ENCODE measurements around the gene LLCFC1.

DNA sequence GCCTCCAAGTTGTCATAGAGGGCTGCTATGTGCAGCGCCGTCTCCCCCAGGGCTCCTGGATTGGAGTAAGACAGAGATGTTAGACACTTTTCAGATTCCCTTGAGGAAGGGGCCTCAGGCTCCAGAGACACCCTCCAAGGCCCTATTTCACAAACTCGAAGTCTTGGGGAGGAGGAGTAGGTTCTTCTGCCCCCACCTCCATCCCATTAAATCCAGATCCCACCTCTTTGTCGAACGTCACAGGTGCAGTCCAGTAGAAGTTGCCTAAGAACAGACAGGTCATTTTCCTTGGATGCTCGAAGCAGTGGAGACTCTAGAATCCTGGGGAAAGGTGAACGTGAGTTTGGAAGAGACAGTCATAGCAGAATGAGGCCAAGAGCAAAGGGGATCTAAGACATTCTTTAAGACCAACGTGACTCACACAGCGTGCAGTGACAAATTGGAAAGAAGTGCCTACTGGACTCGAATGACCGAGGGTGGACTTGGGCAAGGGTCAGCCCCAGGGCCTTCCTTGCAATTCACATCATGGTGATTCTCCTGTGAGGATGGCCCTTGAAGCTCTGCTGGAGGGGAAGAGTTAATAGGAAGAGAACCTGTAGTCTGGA, 9.1 kb upstream of the LLCFC1 start:
- TF ChIP-seq, protein P1, sequence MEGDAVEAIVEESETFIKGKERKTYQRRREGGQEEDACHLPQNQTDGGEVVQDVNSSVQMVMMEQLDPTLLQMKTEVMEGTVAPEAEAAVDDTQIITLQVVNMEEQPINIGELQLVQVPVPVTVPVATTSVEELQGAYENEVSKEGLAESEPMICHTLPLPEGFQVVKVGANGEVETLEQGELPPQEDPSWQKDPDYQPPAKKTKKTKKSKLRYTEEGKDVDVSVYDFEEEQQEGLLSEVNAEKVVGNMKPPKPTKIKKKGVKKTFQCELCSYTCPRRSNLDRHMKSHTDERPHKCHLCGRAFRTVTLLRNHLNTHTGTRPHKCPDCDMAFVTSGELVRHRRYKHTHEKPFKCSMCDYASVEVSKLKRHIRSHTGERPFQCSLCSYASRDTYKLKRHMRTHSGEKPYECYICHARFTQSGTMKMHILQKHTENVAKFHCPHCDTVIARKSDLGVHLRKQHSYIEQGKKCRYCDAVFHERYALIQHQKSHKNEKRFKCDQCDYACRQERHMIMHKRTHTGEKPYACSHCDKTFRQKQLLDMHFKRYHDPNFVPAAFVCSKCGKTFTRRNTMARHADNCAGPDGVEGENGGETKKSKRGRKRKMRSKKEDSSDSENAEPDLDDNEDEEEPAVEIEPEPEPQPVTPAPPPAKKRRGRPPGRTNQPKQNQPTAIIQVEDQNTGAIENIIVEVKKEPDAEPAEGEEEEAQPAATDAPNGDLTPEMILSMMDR (IDR thresholded peaks at IDR 0.05; ENCODE audit: low read length), result no peak
- no peak for TF ChIP-seq EZH2 (optimal IDR thresholded peaks at IDR 0.05; ENCODE audit: low read depth, low read length)

Measured in MM.1S (cell line).